OCI-LY1 (cell line): ENCODE measurements around the gene KPNB1.
A peak's percentile ranks its signal among the peaks of the same experiment; 100 is the strongest.

Source experiments
- H2AFZ ChIP-seq: fragments of 200-600 bp; sonication (generic), shearing (Covaris generic); 2 replicates; pipeline ENCODE4 v1.6.0; 2014; ENCODE audit warnings: antibody characterized with exemption, mild to moderate bottlenecking, low read length
- H3F3A ChIP-seq: fragments of 200-600 bp; sonication (generic), shearing (Covaris generic); 2 replicates; pipeline ENCODE4 v1.6.0; 2014; ENCODE audit warnings: mild to moderate bottlenecking, antibody characterized with exemption, low read length, moderate library complexity; ENCODE audit not compliant: insufficient read depth
- H3K27ac ChIP-seq: fragments of 200-600 bp; sonication (generic); 2 replicates; pipeline ENCODE4 v1.5.1; 2014; ENCODE audit warnings: low read length, mixed run types, mild to moderate bottlenecking, low read depth; ENCODE audit not compliant: poor library complexity, severe bottlenecking
- H3K27me3 ChIP-seq: fragments of 200-600 bp; sonication (generic); 2 replicates; pipeline ENCODE4 v1.6.0; 2014; ENCODE audit warnings: antibody characterized with exemption, mild to moderate bottlenecking, low read length, moderate library complexity; ENCODE audit not compliant: insufficient read depth
- H3K36me3 ChIP-seq: fragments of 200-600 bp; sonication (generic); 2 replicates; pipeline ENCODE4 v1.6.1; 2014; ENCODE audit warnings: mild to moderate bottlenecking, antibody characterized with exemption, low read length, moderate library complexity, mixed read lengths; ENCODE audit not compliant: insufficient read depth
- H3K4me1 ChIP-seq: fragments of 200-600 bp; sonication (generic); 2 replicates; pipeline ENCODE4 v1.5.1; 2014; ENCODE audit warnings: mild to moderate bottlenecking, low read length, moderate library complexity; ENCODE audit not compliant: insufficient read depth, severe bottlenecking
- H3K4me2 ChIP-seq: fragments of 200-600 bp; sonication (generic), shearing (Covaris generic); 2 replicates; pipeline ENCODE4 v1.6.1; 2014; ENCODE audit warnings: low read length
- H3K4me3 ChIP-seq: fragments of 200-600 bp; sonication (generic); 2 replicates; pipeline ENCODE4 v1.5.1; 2014; ENCODE audit warnings: low read length, low read depth, mild to moderate bottlenecking, mixed read lengths; ENCODE audit not compliant: poor library complexity, severe bottlenecking
- H3K79me2 ChIP-seq: fragments of 200-600 bp; shearing (Covaris generic); 2 replicates; pipeline ENCODE4 v1.6.1; 2016; ENCODE audit warnings: mixed run types, low read length, mixed read lengths; ENCODE audit not compliant: insufficient read depth
- H3K9ac ChIP-seq: fragments of 200-600 bp; sonication (generic), shearing (Covaris generic); 2 replicates; pipeline ENCODE4 v1.6.1; 2014; ENCODE audit warnings: mild to moderate bottlenecking, low read length, mixed read lengths
- H3K9me2 ChIP-seq: fragments of 200-600 bp; sonication (generic), shearing (Covaris generic); 2 replicates; pipeline ENCODE4 v1.6.1; 2014; ENCODE audit warnings: low read depth, mild to moderate bottlenecking, low read length, mixed read lengths
- H3K9me3 ChIP-seq: fragments of 200-600 bp; shearing (Covaris generic); 2 replicates; pipeline ENCODE4 v1.6.1; 2014; ENCODE audit warnings: low read length, mixed read lengths
- H4K20me1 ChIP-seq: fragments of 200-600 bp; sonication (generic), shearing (Covaris generic); 2 replicates; pipeline ENCODE4 v1.6.0; 2016; ENCODE audit warnings: mild to moderate bottlenecking, low read length; ENCODE audit not compliant: insufficient read depth
- CTCF ChIP-seq: fragments of 200-600 bp; sonication (generic), shearing (Covaris generic); IDR thresholded peaks from 2 replicates; pipeline ENCODE4 v1.5.1; 2017; ENCODE audit warnings: mild to moderate bottlenecking, antibody characterized with exemption, low read length, moderate library complexity, mixed read lengths
- EZH2 ChIP-seq: fragments of 200-600 bp; sonication (generic), shearing (Covaris generic); IDR thresholded peaks from 2 replicates; pipeline ENCODE4 v1.8.0; 2017; ENCODE audit warnings: borderline replicate concordance, mixed run types, mild to moderate bottlenecking, antibody characterized with exemption, low read length, moderate library complexity, mixed read lengths

The KPNB1 gene

GRCh38 chr17:47695429-47696376 is 46.0 kb downstream of the KPNB1 start:
- Histone ChIP-seq H3K4me2 (peak overlapping the region; percentile 98), H3K27ac (peak overlapping the region; percentile 60), H3K9me3 (no peaks in the 10 kb centered on the region), H4K20me1 (no peaks in the 10 kb centered on the region), H3K9ac (peak overlapping the region; percentile 75), H3K27me3 (no peaks in the 10 kb centered on the region), H2AFZ (no peak overlapping the region), H3K36me3 (peaks cover 15% of the 10 kb centered on the region), H3K9me2 (no peaks in the 10 kb centered on the region), H3F3A (peaks cover 3% of the 10 kb centered on the region; the same call in 1 of the 2 replicates), H3K4me3 (peak overlapping the region; percentile 61), H3K4me1 (peaks cover 40% of the 10 kb centered on the region), H3K79me2 (no peaks in the 10 kb centered on the region)
- TF ChIP-seq EZH2, result no peak
- TF ChIP-seq CTCF, result no peak

GRCh38 chr17:47696717-47697642 is 47.3 kb downstream of the KPNB1 start:
- Histone ChIP-seq H3K9ac (no peak overlapping the region), H3K27ac (no peak overlapping the region), H3F3A (no peaks in the 10 kb centered on the region), H3K4me3 (no peak overlapping the region), H3K27me3 (no peaks in the 10 kb centered on the region), H3K79me2 (no peaks in the 10 kb centered on the region), H2AFZ (no peak overlapping the region), H3K36me3 (peaks cover 23% of the 10 kb centered on the region), H3K9me2 (no peaks in the 10 kb centered on the region), H3K4me2 (no peak overlapping the region), H4K20me1 (no peaks in the 10 kb centered on the region), H3K9me3 (no peaks in the 10 kb centered on the region), H3K4me1 (peaks cover 29% of the 10 kb centered on the region)
- TF ChIP-seq CTCF, result no peak
- TF ChIP-seq EZH2, result no peak

- TF ChIP-seq CTCF, result no peak
- TF ChIP-seq EZH2, result no peak
- Histone ChIP-seq H3K4me3 (no peak overlapping the region), H4K20me1 (no peaks in the 10 kb centered on the region), H3F3A (no peaks in the 10 kb centered on the region), H3K4me1 (peaks cover 25% of the 10 kb centered on the region), H2AFZ (no peak overlapping the region), H3K9ac (no peak overlapping the region), H3K36me3 (peaks cover 26% of the 10 kb centered on the region), H3K4me2 (no peak overlapping the region), H3K79me2 (no peaks in the 10 kb centered on the region), H3K27me3 (no peaks in the 10 kb centered on the region), H3K9me2 (no peaks in the 10 kb centered on the region), H3K9me3 (no peaks in the 10 kb centered on the region), H3K27ac (no peak overlapping the region)
Measured at GRCh38 chr17:47697906-47698711, 48.4 kb downstream of the KPNB1 start.
